T-cell (primary cell): ENCODE results near the gene SIK2. TPM values are rescaled to one million over a fixed set of nuclear protein-coding genes. Genes with fewer than 3 reads are reported as not detected.

ENCODE experiments used
- ATAC-seq, 4 experiments: fragments of 200-7000 bp in 3 of 4; fragments of 150-1000 bp in 1 of 4; cut with Tn5 transposase; replicated peaks in 1 of 4; 1 replicate in 3 of 4; 2 replicates in 1 of 4; pipeline ENCODE4 v1.10.0; 2021; ENCODE audit warnings: moderate library complexity in 3 of 4, mild to moderate bottlenecking in 2 of 4, moderate number of reproducible peaks in 1 of 4
- CTCF ChIA-PET, 2 donors: fragments of 300-600 bp; sonication (Branson Sonifier 250); formaldehyde crosslinking; loops; one replicate each; lab custom pipeline; 2022; ENCODE audit warnings: antibody characterized with exemption in 2 of 2; lab: Charles Lee
- POLR2A ChIA-PET, 2 donors: fragments of 300-600 bp; sonication (Branson Sonifier 250); formaldehyde crosslinking; loops; one replicate each; lab custom pipeline; 2022; ENCODE audit warnings: antibody characterized with exemption in 2 of 2; lab: Charles Lee
- DNase-seq, 35 experiments: peaks; one replicate each; pipeline versions ENCODE4 v3.0.0 to v3.0.0-alpha.2; 2013 to 2023
- H3K27ac ChIP-seq: one replicate; pipeline ENCODE4 v1.5.1; 2013; ENCODE audit warnings: low read length
- H3K27me3 ChIP-seq, 2 experiments: replicated peaks in 1 of 2; 1 replicate in 1 of 2; 2 replicates in 1 of 2; pipeline versions ENCODE4 v1.6.1 to v1.7.0; 2013; ENCODE audit warnings: low read length in 1 of 2, mixed read lengths in 1 of 2; ENCODE audit not compliant: control insufficient read depth in 2 of 2, insufficient read depth in 2 of 2; ENCODE audit errors: extremely low read depth in 1 of 2
- H3K36me3 ChIP-seq, 2 donors: 1 replicate in 1 of 2; 2 replicates in 1 of 2; pipeline versions ENCODE4 v1.6.1 to v1.7.0; 2013; ENCODE audit warnings: low read length in 1 of 2; ENCODE audit not compliant: control insufficient read depth in 2 of 2, insufficient read depth in 1 of 2; ENCODE audit errors: extremely low read depth in 1 of 2
- H3K4me1 ChIP-seq, 2 experiments: 1 replicate in 1 of 2; 2 replicates in 1 of 2; pipeline versions ENCODE4 v1.6.1 to v1.7.0; 2013; ENCODE audit warnings: low read length in 2 of 2, mixed read lengths in 1 of 2; ENCODE audit not compliant: insufficient read depth in 2 of 2, control insufficient read depth in 1 of 2; ENCODE audit errors: extremely low read depth in 1 of 2
- H3K4me3 ChIP-seq, 2 donors: 1 replicate in 1 of 2; 2 replicates in 1 of 2; pipeline versions ENCODE4 v1.5.1 to v1.7.0; 2013; ENCODE audit warnings: mild to moderate bottlenecking in 2 of 2, low read length in 1 of 2, moderate library complexity in 1 of 2; ENCODE audit not compliant: control insufficient read depth in 1 of 2; ENCODE audit errors: extremely low read depth in 1 of 2
- H3K9me3 ChIP-seq: 2 replicates; pipeline ENCODE4 v1.7.0; 2013
- H3K27ac Mint-ChIP-seq, 2 donors: one replicate each; pipeline ENCODE4 v1.8.0; 2020 to 2021; ENCODE audit warnings: mild to moderate bottlenecking in 2 of 2, mixed read lengths in 2 of 2
- H3K27me3 Mint-ChIP-seq, 2 donors: one replicate each; pipeline ENCODE4 v1.8.0; 2021 to 2022; ENCODE audit warnings: mixed read lengths in 2 of 2
- H3K36me3 Mint-ChIP-seq: one replicate; pipeline ENCODE4 v1.8.0; 2021; ENCODE audit warnings: mixed read lengths
- H3K4me1 Mint-ChIP-seq, 3 donors: one replicate each; pipeline ENCODE4 v1.8.0; 2020 to 2022; ENCODE audit warnings: mixed read lengths in 3 of 3, mild to moderate bottlenecking in 1 of 3
- H3K4me3 Mint-ChIP-seq, 3 donors: one replicate each; pipeline ENCODE4 v1.8.0; 2020 to 2022; ENCODE audit warnings: mild to moderate bottlenecking in 3 of 3, mixed read lengths in 3 of 3, moderate library complexity in 3 of 3
- H3K9me3 Mint-ChIP-seq, 3 donors: one replicate each; pipeline ENCODE4 v1.8.0; 2020 to 2022; ENCODE audit warnings: mixed read lengths in 3 of 3
- WGBS: methylation state at CpG from one replicate; pipeline ENCODE4 v1.1.5; 2013; ENCODE audit warnings: missing lambda C conversion rate; ENCODE audit not compliant: insufficient coverage; 5-methylcytosine and 5-hydroxymethylcytosine counted together
- total RNA-seq, 35 experiments: library from RNA in 6 of 35; stranded (reverse) in 6 of 35; fragments of 120-200 nt in 1 of 35; gene quantifications; one replicate each; pipeline versions ENCODE4 v1.2.1 to v1.2.4 and lab custom pipeline; 2013 to 2026

Gene SIK2
- total RNA-seq, 5 donors from 2014 or later (not counting 1 experiment from before 2014, with no cell fraction given): 6.0 to 11.4 (median 9.1) TPM

DNA sequence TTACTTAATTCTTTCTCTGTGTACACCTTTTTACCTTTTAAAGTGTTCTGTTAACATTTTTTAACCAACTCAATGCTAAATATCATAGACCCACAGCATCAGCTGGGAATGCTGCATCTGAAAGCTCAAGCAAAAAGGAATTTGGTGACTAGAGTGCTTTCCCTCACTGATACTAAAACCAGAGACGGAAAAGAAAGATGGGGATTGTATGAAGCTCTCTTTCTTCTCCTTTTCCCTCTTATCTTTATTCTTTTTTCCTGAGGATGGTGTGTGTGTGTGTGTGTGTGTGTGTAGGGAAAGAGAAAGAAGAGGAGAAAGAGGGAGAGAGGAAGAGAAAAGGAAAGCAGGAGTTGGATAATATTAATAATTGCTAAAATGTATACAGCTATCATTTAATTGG is 4.1 kb upstream of the SIK2 start:
- H3K9me3 Mint-ChIP-seq: no peaks in the 10 kb centered on the region
- no peak overlapping the region for H3K4me3 Mint-ChIP-seq
- no peaks in the 10 kb centered on the region for H3K36me3 ChIP-seq
- H3K4me1 Mint-ChIP-seq: peaks cover 3 to 11% (median 8%) of the 10 kb centered on the region in 3 donors
- H3K27ac Mint-ChIP-seq: no peak overlapping the region
- no peak overlapping the region for H3K4me3 ChIP-seq
- H3K27me3 Mint-ChIP-seq: peaks cover 0 to 9% of the 10 kb centered on the region in 2 donors
- no peaks in the 10 kb centered on the region for H3K9me3 ChIP-seq
- no peaks in the 10 kb centered on the region for H3K36me3 Mint-ChIP-seq
- no peaks in the 10 kb centered on the region for H3K27me3 ChIP-seq
- H3K27ac ChIP-seq: no peak overlapping the region
- ChIA-PET POLR2A (interaction anchor here in 1 of 2 donors (0.6 kb wide), 2 partner anchors 157 to 166 kb away, joined by 3 read pairs; no protein-coding TSS in a partner anchor), CTCF (interaction anchor here (0.6 to 1.9 kb wide), 8 partner anchors 9 to 332 kb away, joined by 3 to 8 read pairs (median 4); no protein-coding TSS in a partner anchor)
- ATAC-seq: no peak
- DNase-seq: no peak
- WGBS: no CpG with 5 or more reads among the region's 1 CpG
- H3K4me1 ChIP-seq: peaks cover under 1 to 13% of the 10 kb centered on the region in 2 experiments

DNA sequence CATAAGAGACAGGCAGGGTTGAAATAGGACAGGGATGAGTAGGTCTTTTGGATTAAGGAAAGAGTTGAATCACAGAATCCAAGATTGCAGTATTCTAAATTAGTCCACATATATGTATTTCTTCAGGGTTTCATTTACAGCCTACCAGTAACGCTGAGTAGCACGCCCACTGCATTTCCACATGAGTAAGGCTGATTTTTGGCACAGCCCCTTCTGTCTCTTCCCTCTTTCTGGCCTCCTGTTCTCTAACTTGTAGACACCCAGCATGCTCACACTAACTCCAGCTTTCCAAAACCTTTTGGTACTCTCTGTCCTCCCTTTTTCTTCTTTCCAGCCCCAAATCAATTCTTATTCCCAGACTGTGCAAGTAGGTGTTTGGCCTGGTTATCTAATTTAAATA is 3.7 kb upstream of the SIK2 start:
- Histone ChIP-seq H3K4me1 (peaks cover 4 to 17% of the 10 kb centered on the region in 2 experiments), H3K4me3 (no peak overlapping the region), H3K27me3 (no peaks in the 10 kb centered on the region), H3K9me3 (no peaks in the 10 kb centered on the region), H3K27ac (no peak overlapping the region), H3K36me3 (no peaks in the 10 kb centered on the region)
- no peak overlapping the region for H3K4me3 Mint-ChIP-seq
- CTCF ChIA-PET: interaction anchor here in 1 of 2 donors (0.8 to 1.9 kb wide), 3 partner anchors 9 to 13 kb away, joined by 4 to 8 read pairs (median 5); no protein-coding TSS in a partner anchor
- POLR2A ChIA-PET: no interaction called here
- DNase-seq (no peak), ATAC-seq (no peak)
- peaks cover 0 to 9% of the 10 kb centered on the region in 2 donors for H3K27me3 Mint-ChIP-seq
- 57% methylated on average over 2 of the region's 2 CpGs for WGBS
- no peak overlapping the region for H3K27ac Mint-ChIP-seq
- no peaks in the 10 kb centered on the region for H3K36me3 Mint-ChIP-seq
- peaks cover 7 to 15% (median 12%) of the 10 kb centered on the region in 3 donors for H3K4me1 Mint-ChIP-seq
- no peaks in the 10 kb centered on the region for H3K9me3 Mint-ChIP-seq

DNA sequence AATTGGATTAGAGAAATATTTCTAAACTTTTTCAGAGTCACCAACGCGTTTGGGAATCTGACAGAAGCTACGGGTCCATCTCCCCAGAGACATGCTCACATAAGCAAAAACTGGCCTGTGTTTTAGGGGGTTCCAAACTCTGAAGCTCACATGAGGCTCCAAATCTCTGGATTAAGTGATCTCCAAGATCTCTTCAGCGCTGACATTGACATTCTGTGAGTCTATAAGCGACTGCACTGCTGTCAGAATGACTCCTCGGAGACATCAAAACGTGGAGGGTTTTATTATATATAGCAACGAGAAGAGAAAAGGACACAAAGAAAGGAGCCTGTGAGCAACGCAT is 642 bp upstream of the SIK2 start:
- Histone ChIP-seq H3K4me1 (peaks cover 11 to 21% of the 10 kb centered on the region in 2 experiments), H3K27ac (peak overlapping the region; percentile 70), H3K27me3 (no peaks in the 10 kb centered on the region), H3K36me3 (no peaks in the 10 kb centered on the region), H3K9me3 (no peaks in the 10 kb centered on the region), H3K4me3 (peak overlapping the region; percentile 8 to 94)
- H3K27me3 Mint-ChIP-seq: no peaks in the 10 kb centered on the region
- WGBS: 2% methylated on average over 3 of the region's 9 CpGs
- no peak for ATAC-seq
- peak overlapping the region; percentile 85 to 100 (median 86) for H3K4me3 Mint-ChIP-seq
- peak overlapping the region; percentile 53 to 82 for H3K27ac Mint-ChIP-seq
- ChIA-PET CTCF (interaction anchor here in 1 of 2 donors (0.9 kb wide), 1 partner anchor 8 kb away, joined by 4 read pairs; no protein-coding TSS in a partner anchor), POLR2A (no interaction called here)
- DNase-seq: no peak
- no peaks in the 10 kb centered on the region for H3K36me3 Mint-ChIP-seq
- H3K4me1 Mint-ChIP-seq: peaks cover 26 to 35% (median 30%) of the 10 kb centered on the region in 3 donors
- no peaks in the 10 kb centered on the region for H3K9me3 Mint-ChIP-seq

DNA sequence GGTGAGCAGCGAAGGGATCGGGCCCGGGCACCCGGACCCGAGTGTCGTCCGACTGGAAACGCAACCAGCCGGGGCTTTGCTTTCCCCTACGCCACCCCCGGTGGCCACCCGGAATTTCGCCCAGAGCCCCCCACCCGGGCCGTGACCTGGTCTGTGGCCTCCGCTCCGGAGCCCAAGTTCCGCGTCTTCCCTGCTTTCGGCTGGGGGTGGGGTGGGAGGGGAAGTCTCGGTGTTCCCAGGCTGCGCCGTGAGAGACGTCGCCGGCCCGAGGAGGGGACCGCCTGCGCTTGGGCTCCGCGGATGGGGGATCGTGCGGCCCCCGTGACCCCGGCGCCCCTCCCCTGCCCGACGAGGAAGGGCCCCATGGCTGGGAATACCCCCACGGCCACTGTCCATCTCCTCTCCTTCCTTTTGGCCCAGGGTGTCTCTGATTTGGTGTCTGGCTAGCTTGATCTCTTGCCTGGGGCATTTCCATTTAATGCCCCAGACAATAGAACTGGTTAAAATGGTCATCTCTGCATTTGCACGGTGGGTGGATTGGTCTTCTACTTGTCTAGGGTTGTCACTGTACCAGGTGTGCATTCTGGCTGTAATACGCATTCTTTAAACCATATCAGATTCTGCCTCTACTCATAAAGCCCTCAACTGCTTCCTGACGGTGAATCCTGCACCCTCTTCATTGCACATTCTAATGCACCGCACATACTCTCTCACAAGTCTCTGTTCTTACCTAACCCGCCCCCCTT is 789 bp downstream of the SIK2 start:
- Mint-ChIP-seq H3K4me3 (peak overlapping the region; percentile 84 to 100 (median 91)), H3K27me3 (no peaks in the 10 kb centered on the region), H3K4me1 (peaks cover 26 to 35% (median 29%) of the 10 kb centered on the region in 3 donors), H3K9me3 (no peaks in the 10 kb centered on the region), H3K27ac (peak overlapping the region; percentile 71 to 75), H3K36me3 (no peaks in the 10 kb centered on the region)
- H3K9me3 ChIP-seq: no peaks in the 10 kb centered on the region
- POLR2A ChIA-PET: no interaction called here
- peaks cover 11 to 21% of the 10 kb centered on the region in 2 experiments for H3K4me1 ChIP-seq
- H3K27me3 ChIP-seq: no peaks in the 10 kb centered on the region
- H3K4me3 ChIP-seq: peak overlapping the region; percentile 73 to 94
- H3K36me3 ChIP-seq: no peaks in the 10 kb centered on the region
- peak overlapping the region; percentile 86 for H3K27ac ChIP-seq
- CTCF ChIA-PET: interaction anchor here in 1 of 2 donors (1.3 kb wide), 1 partner anchor 278 kb away, joined by 4 read pairs; no protein-coding TSS in a partner anchor
- ATAC-seq: peak in 2 of 4 experiments; percentile 0 to 13
- peak in 20 of 35 experiments; percentile 2 to 56 (median 10) for DNase-seq
- 1% methylated on average over 27 of the region's 44 CpGs for WGBS

DNA sequence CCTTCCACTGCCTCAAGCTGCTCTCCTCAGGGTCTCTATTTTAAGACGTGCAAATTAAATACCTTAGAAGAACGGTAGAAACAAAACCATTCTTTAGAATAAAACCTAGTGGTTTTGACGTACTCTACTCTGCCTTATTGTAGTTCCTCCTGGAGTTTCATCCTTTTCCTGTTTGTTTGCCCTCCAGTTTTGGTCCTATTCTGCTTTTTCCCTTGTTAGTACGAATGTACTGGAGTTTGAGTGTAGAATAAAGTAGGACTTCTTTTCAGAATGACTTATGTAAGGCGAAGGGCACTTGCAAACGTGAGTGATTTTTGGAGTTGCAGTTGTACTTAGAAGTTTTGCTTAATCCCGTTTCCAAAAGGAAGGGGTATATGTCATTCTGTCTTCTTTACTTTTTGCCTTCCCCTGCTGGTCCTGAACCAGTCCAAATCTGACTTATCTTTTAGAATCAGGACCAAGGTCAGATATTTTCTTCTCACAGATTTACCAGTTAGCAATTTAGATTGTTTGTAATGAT is 1.4 kb downstream of the SIK2 start:
- 47% methylated on average over 2 of the region's 7 CpGs for WGBS
- H3K4me3 ChIP-seq: peak overlapping the region; percentile 44 to 94
- no peaks in the 10 kb centered on the region for H3K27me3 ChIP-seq
- CTCF ChIA-PET: interaction anchor here (0.6 to 1.4 kb wide), 10 partner anchors 10 to 278 kb away, joined by 3 to 17 read pairs (median 6); partner anchors contain the start of genes ALG9 (in 1 of the 2) and PPP2R1B (in 1 of the 2)
- Mint-ChIP-seq H3K4me1 (peaks cover 26 to 35% (median 29%) of the 10 kb centered on the region in 3 donors), H3K27me3 (no peaks in the 10 kb centered on the region), H3K4me3 (peak overlapping the region; percentile 84 to 100 (median 91)), H3K36me3 (no peaks in the 10 kb centered on the region), H3K9me3 (no peaks in the 10 kb centered on the region), H3K27ac (peak overlapping the region; percentile 71 to 75)
- no peaks in the 10 kb centered on the region for H3K36me3 ChIP-seq
- peaks cover 11 to 21% of the 10 kb centered on the region in 2 experiments for H3K4me1 ChIP-seq
- H3K9me3 ChIP-seq: no peaks in the 10 kb centered on the region
- peak overlapping the region; percentile 86 for H3K27ac ChIP-seq
- ATAC-seq (no peak), DNase-seq (peak in 1 of 35 experiments; percentile 20)
- POLR2A ChIA-PET: no interaction called here

DNA sequence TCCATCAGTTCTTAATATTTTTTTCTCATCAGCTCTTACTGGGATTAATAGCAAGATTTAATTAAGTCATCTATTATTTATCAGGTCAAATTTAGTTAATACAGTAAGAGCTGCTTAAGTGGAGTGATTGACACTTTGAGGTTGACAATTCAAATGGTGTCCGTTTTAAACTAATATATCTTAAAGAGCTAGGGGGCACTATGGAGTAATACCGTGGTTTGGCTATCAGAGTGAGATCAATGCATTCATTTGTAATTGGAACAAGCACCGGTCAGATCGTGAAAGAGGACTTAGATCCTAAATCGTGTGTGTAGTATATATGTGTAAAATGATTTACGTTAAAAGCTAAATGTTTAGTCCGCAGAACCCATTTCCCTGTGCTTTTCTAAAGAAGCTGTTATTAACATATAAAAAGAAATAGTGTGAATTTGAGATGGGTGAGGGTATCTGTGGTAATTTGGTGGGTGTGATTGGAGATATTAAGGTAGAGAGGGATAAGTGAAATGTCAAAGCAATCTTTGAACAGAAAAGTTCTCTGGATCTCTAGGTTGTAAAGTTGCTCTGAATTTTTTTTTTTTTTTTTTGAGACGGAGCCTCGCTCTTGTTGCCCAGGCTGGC is 2.3 kb downstream of the SIK2 start:
- no peak overlapping the region for H3K4me3 ChIP-seq

More for the DNA sequence above, 2.3 kb downstream of the SIK2 start:
- 0% methylated on average over 3 of the region's 9 CpGs for WGBS
- Mint-ChIP-seq H3K36me3 (no peaks in the 10 kb centered on the region), H3K9me3 (no peaks in the 10 kb centered on the region), H3K4me3 (peak overlapping the region in 2 of 3 donors; percentile 84 to 100), H3K4me1 (peaks cover 26 to 35% (median 29%) of the 10 kb centered on the region in 3 donors), H3K27ac (no peak overlapping the region), H3K27me3 (no peaks in the 10 kb centered on the region)
- ATAC-seq: no peak
- Histone ChIP-seq H3K9me3 (no peaks in the 10 kb centered on the region), H3K27ac (no peak overlapping the region), H3K27me3 (no peaks in the 10 kb centered on the region), H3K36me3 (no peaks in the 10 kb centered on the region), H3K4me1 (peaks cover 11 to 21% of the 10 kb centered on the region in 2 experiments)
- peak in 1 of 35 experiments; percentile 56 for DNase-seq
- POLR2A ChIA-PET: interaction anchor here in 1 of 2 donors (0.7 kb wide), 1 partner anchor 27 kb away, joined by 6 read pairs; no protein-coding TSS in a partner anchor
- CTCF ChIA-PET: interaction anchor here (0.6 to 2.1 kb wide), 20 partner anchors 9 to 327 kb away, joined by 3 to 17 read pairs (median 5); partner anchors contain the start of genes ALG9 (in 1 of the 2) and PPP2R1B (in 1 of the 2)
